Measurements from ENCODE around the gene CAVIN1. TPM values are rescaled to one million over a fixed set of nuclear protein-coding genes. Genes with fewer than 3 reads are reported as not detected.
A peak's percentile ranks its signal among the peaks of the same experiment; 100 is the strongest.

Gene CAVIN1
- total RNA-seq, 1 donor from 2014 or later = 205 TPM

GRCh38 chr17:42389899-42390298 lies 33.2 kb downstream of the CAVIN1 start:
- peak overlapping the region; percentile 96 for H3K27ac ChIP-seq (replicated peaks)
- DNase-seq = no peak
- intact Hi-C loops (cut with micrococcal nuclease) = loop anchor here (5.0 kb wide), 1 partner anchor 68 kb away; no protein-coding TSS in a partner anchor

GRCh38 chr17:42389135-42389417 lies 34.0 kb downstream of the CAVIN1 start:
- H3K9me3 ChIP-seq (replicated peaks) = no peaks in the 10 kb centered on the region
- DNase-seq = no peak
- H3K27ac ChIP-seq (replicated peaks) = peak overlapping the region; percentile 96
- peak overlapping the region; percentile 65 for H3K4me3 ChIP-seq
- peaks cover 52% of the 10 kb centered on the region for H3K4me1 ChIP-seq
- TF ChIP-seq CTCF (IDR thresholded peaks at IDR 0.05; ENCODE audit: borderline replicate concordance) = no peak
- intact Hi-C loops (cut with micrococcal nuclease) = no loop called here
- H3K27me3 ChIP-seq (ENCODE audit: low read depth) = no peaks in the 10 kb centered on the region
- no peaks in the 10 kb centered on the region for H3K36me3 ChIP-seq

More at GRCh38 chr17:42389899-42390298, 33.2 kb downstream of the CAVIN1 start:
- Histone ChIP-seq H3K9me3 (replicated peaks) (no peaks in the 10 kb centered on the region), H3K36me3 (no peaks in the 10 kb centered on the region), H3K27me3 (ENCODE audit: low read depth) (no peaks in the 10 kb centered on the region), H3K4me3 (no peak overlapping the region), H3K4me1 (peaks cover 44% of the 10 kb centered on the region)
- TF ChIP-seq CTCF (IDR thresholded peaks at IDR 0.05; ENCODE audit: borderline replicate concordance) = no peak

- H3K27ac ChIP-seq (replicated peaks) = peak within 1 kb of the TSS; percentile 97
- intact Hi-C loops (cut with micrococcal nuclease) = no loop called here
- H3K9me3 ChIP-seq (replicated peaks) = no peaks in the 10 kb centered on the region
- no peaks in the 10 kb centered on the region for H3K27me3 ChIP-seq (ENCODE audit: low read depth)
- peaks cover 57% of the 10 kb centered on the region for H3K4me1 ChIP-seq
- H3K4me3 ChIP-seq = peak within 1 kb of the TSS; percentile 81
- H3K36me3 ChIP-seq = peaks cover 4% of the 10 kb centered on the region
- peak; percentile 100 for DNase-seq
- TF ChIP-seq CTCF (IDR thresholded peaks at IDR 0.05; ENCODE audit: borderline replicate concordance) = no peak
These were observed 34.5 kb downstream of the CAVIN1 start, which contains the start of gene STAT3 for GRCh38 chr17:42388381-42389134. Gene STAT3 (minus strand): TSS chr17:42388442. CDS start chr17:42348516, 39,926 bp downstream.

GRCh38 chr17:42387661-42388380 lies 35.2 kb downstream of the CAVIN1 start:
- TF ChIP-seq CTCF (IDR thresholded peaks at IDR 0.05; ENCODE audit: borderline replicate concordance) = no peak
- intact Hi-C loops (cut with micrococcal nuclease) = no loop called here
- peak; percentile 38 for DNase-seq
- Histone ChIP-seq H3K36me3 (peaks cover 9% of the 10 kb centered on the region), H3K27me3 (ENCODE audit: low read depth) (no peaks in the 10 kb centered on the region), H3K4me3 (peak overlapping the region; percentile 81), H3K9me3 (replicated peaks) (no peaks in the 10 kb centered on the region), H3K27ac (replicated peaks) (peak overlapping the region; percentile 97), H3K4me1 (peaks cover 65% of the 10 kb centered on the region)

- peaks cover 9% of the 10 kb centered on the region for H3K36me3 ChIP-seq
- intact Hi-C loops (cut with micrococcal nuclease) = no loop called here
- no peaks in the 10 kb centered on the region for H3K9me3 ChIP-seq (replicated peaks)
- H3K4me1 ChIP-seq = peaks cover 73% of the 10 kb centered on the region
- no peak for TF ChIP-seq CTCF (IDR thresholded peaks at IDR 0.05; ENCODE audit: borderline replicate concordance)
- H3K4me3 ChIP-seq = peak overlapping the region; percentile 81
- H3K27me3 ChIP-seq (ENCODE audit: low read depth) = no peaks in the 10 kb centered on the region
- peak overlapping the region; percentile 97 for H3K27ac ChIP-seq (replicated peaks)
- DNase-seq = no peak
These were observed 36.0 kb downstream of the CAVIN1 start for GRCh38 chr17:42386777-42387657.
